SK-N-SH (cell line): ENCODE data around the gene LOXL4.

Experiments
- FOXJ3 ChIP-seq: sonication (generic); formaldehyde crosslinking; IDR thresholded peaks from 2 replicates; pipeline ENCODE4 v1.5.1; 2020; ENCODE audit warnings: mild to moderate bottlenecking, missing genetic modification reagents
- GABPA ChIP-seq: IDR thresholded peaks from 2 replicates; pipeline ENCODE4 v1.4.0; 2012; ENCODE audit warnings: low read depth, mild to moderate bottlenecking
- POLR2AphosphoS5 ChIP-seq: IDR thresholded peaks from 2 replicates; pipeline ENCODE4 v1.6.1; 2012; ENCODE audit warnings: low read depth, low read length
- RAD21 ChIP-seq: IDR thresholded peaks from 2 replicates; pipeline ENCODE4 v1.6.1; 2012; ENCODE audit warnings: mild to moderate bottlenecking, low read length
- RCOR1 ChIP-seq: fragments of 150-350 bp; IDR thresholded peaks from 2 replicates; pipeline ENCODE4 v1.6.1; 2017; ENCODE audit warnings: antibody characterized with exemption, low read length
- RXRA ChIP-seq: IDR thresholded peaks from 2 replicates; pipeline ENCODE4 v1.4.0; 2012; ENCODE audit warnings: low read depth, mild to moderate bottlenecking, borderline replicate concordance
- TAF1 ChIP-seq: IDR thresholded peaks from 2 replicates; pipeline ENCODE4 v1.6.1; 2012; ENCODE audit warnings: low read depth, mild to moderate bottlenecking, low read length, moderate library complexity, borderline replicate concordance
- TEAD4 ChIP-seq: IDR thresholded peaks from 2 replicates; pipeline ENCODE4 v1.4.0; 2012; ENCODE audit warnings: mild to moderate bottlenecking, borderline replicate concordance; ENCODE audit not compliant: insufficient read depth
- YY1 ChIP-seq: IDR thresholded peaks from 2 replicates; pipeline ENCODE4 v1.4.0; 2012; ENCODE audit warnings: low read depth, mild to moderate bottlenecking
- TF ChIP-seq, protein P1 (sequence below): fragments of 200-600 bp; sonication (generic); IDR thresholded peaks from 2 replicates; pipeline ENCODE4 v1.6.1; 2017; ENCODE audit warnings: antibody characterized with exemption, mild to moderate bottlenecking, moderate library complexity
- TF ChIP-seq, protein P2 (sequence below): IDR thresholded peaks from 2 replicates; pipeline ENCODE4 v1.4.0; 2012; ENCODE audit warnings: low read depth

DNA sequence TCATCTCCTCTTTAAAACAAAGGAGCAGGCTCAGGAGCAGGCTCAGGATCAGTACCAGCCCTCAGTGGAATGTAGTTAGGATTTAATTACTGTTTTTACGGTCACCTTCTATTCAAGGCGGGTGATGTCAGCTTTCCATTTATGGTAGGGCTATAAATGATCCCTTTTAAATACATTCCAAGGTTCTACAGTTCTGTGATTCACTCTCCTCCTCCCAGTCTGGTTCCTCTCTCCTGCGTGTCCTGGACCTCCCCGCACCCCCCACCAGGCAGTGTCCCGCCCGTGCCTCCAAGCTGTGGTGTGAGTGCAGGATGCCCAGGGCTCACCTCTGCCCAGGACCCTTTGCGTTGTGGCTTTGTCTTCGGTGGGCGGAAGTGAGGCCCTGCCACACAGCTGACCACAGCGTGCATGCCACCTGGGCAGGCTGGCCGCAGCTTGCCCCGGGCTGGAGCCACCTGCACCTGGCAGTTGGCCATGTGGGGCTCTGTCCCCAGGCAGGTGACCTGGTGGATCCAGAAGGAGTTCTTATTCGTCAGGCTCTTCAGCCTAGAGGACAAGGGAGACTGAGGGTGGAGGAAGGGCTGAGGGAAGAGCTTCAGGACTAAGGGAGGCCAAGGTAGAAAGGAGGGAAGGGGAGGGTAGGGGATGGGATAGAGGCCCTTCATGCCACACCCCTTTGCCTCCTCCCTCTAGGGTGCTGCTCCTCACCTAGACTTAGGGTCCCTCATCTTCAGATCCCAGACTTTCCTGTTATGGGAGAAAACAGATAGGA lies 9.1 kb downstream of the LOXL4 start:
- TF ChIP-seq TEAD4 (no peak), RCOR1 (no peak), RAD21 (no peak), POLR2AphosphoS5 (no peak), RXRA (no peak), FOXJ3 (no peak), YY1 (no peak), TAF1 (no peak), GABPA (no peak)
- TF ChIP-seq, protein P1, sequence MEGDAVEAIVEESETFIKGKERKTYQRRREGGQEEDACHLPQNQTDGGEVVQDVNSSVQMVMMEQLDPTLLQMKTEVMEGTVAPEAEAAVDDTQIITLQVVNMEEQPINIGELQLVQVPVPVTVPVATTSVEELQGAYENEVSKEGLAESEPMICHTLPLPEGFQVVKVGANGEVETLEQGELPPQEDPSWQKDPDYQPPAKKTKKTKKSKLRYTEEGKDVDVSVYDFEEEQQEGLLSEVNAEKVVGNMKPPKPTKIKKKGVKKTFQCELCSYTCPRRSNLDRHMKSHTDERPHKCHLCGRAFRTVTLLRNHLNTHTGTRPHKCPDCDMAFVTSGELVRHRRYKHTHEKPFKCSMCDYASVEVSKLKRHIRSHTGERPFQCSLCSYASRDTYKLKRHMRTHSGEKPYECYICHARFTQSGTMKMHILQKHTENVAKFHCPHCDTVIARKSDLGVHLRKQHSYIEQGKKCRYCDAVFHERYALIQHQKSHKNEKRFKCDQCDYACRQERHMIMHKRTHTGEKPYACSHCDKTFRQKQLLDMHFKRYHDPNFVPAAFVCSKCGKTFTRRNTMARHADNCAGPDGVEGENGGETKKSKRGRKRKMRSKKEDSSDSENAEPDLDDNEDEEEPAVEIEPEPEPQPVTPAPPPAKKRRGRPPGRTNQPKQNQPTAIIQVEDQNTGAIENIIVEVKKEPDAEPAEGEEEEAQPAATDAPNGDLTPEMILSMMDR = no peak
- TF ChIP-seq, protein P2, sequence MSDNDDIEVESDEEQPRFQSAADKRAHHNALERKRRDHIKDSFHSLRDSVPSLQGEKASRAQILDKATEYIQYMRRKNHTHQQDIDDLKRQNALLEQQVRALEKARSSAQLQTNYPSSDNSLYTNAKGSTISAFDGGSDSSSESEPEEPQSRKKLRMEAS = no peak
